Measurements from ENCODE around the gene ATP8B4.

- no peak for TF ChIP-seq POLR2A (IDR thresholded peaks at IDR 0.05)
- no peak for TF ChIP-seq POLR2AphosphoS5 (IDR thresholded peaks at IDR 0.05)
Measured at GRCh38 chr15:49848282-49848724, 270.7 kb downstream of the ATP8B4 start.

Data from prostate gland (tissue), 1 donor.